Adrenal gland (tissue), 5 donors: ENCODE measurements around the gene LRRN2.

Experiments used
- CTCF ChIP-seq, 6 experiments: fragments of 450-650 bp in 4 of 6; fragments of 200-600 bp in 2 of 6; sonication (generic) in 1 of 6; IDR thresholded peaks; 1 replicate in 5 of 6; 2 replicates in 1 of 6; pipeline versions ENCODE4 v1.5.1 to v1.8.0; 2016 to 2021; ENCODE audit warnings: antibody characterized with exemption in 6 of 6, mild to moderate bottlenecking in 2 of 6, moderate library complexity in 1 of 6
- POLR2A ChIP-seq, 2 donors: fragments of 450-650 bp; IDR thresholded peaks; one replicate each; pipeline ENCODE4 v1.6.1; 2017; ENCODE audit warnings: antibody characterized with exemption in 2 of 2, mild to moderate bottlenecking in 2 of 2, moderate library complexity in 1 of 2
- donor health status: DM: no; HTN: no; CAD: no.

GRCh38 chr1:204647114-204647804, 38.3 kb downstream of the LRRN2 start:
- TF ChIP-seq CTCF (IDR thresholded peaks at IDR 0.05), result no peak
- TF ChIP-seq POLR2A (IDR thresholded peaks at IDR 0.05), result no peak
